Neural cell (in vitro differentiated cells): Measurements from ENCODE around the gene PRKCQ.

Experiments
- EZH2 ChIP-seq: fragments of 200-600, 300-800 bp; shearing (Covaris generic), sonication (generic); IDR thresholded peaks from 2 replicates; pipeline ENCODE4 v1.6.1; 2014; ENCODE audit warnings: antibody characterized with exemption, low read length, borderline replicate concordance, mild to moderate bottlenecking; ENCODE audit not compliant: insufficient read depth, poor library complexity, severe bottlenecking
- POLR2AphosphoS5 ChIP-seq: IDR thresholded peaks from 2 replicates; pipeline ENCODE4 v1.6.1; 2012

DNA sequence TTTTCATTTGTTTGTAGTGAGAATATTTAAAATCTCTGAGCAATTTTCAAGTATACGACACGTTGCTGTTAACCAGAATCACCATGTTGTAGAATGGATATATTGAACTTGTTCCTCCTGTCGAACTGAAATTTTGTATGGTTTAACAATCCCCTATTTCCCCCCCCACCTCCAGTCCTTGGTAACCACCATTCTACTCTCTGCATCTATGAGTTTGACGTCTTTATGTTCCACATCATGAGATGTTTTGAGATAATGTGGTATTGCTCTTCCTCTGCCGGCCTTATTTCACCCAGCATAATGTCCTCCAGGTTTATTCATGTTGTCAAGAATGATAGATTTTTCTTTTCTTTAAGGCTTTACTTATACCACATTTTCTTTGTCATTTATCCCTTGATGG lies 17.4 kb upstream of the PRKCQ start:
- TF ChIP-seq EZH2 (no peak), POLR2AphosphoS5 (no peak)
